NCI-H1417 treated with DMSO at 0.1 percent for 48 hours (cell line): ENCODE measurements around the gene ANO9.
"Not testable (repeated sequence)": the region's sequence is repeated elsewhere in the genome, so short reads cannot be mapped to it uniquely, and the experiment has no call there.

Experiments used
- DNase-seq: peaks from one replicate; lab custom pipeline; 2025; lab: John Stamatoyannopoulos, UW

ANO9 gene

DNA sequence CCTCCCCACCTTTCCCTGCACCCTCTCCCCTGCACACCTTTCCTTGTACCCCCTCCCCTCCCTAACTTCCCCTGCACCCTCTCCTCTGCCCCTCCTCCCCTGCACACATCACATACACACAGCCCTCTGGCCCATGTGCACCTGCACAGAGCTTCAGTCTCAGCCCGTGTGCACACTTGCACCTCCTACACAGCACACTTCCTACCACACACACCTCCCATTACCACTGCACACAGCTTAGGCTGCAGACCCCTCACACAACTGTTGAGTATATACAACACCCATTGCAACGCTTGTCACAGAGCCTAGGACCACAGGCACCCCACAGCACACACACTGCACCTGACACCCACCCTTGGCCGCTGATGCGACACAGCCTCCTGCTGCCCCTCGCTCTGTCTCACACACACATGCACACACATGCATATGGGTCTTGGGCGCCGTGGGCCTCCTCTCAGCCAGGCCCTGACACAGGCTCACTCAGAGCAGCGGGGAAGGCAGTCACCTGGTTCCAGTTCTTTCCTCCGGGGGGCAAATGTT lies 27.4 kb downstream of the ANO9 start:
- no peak for DNase-seq

DNA sequence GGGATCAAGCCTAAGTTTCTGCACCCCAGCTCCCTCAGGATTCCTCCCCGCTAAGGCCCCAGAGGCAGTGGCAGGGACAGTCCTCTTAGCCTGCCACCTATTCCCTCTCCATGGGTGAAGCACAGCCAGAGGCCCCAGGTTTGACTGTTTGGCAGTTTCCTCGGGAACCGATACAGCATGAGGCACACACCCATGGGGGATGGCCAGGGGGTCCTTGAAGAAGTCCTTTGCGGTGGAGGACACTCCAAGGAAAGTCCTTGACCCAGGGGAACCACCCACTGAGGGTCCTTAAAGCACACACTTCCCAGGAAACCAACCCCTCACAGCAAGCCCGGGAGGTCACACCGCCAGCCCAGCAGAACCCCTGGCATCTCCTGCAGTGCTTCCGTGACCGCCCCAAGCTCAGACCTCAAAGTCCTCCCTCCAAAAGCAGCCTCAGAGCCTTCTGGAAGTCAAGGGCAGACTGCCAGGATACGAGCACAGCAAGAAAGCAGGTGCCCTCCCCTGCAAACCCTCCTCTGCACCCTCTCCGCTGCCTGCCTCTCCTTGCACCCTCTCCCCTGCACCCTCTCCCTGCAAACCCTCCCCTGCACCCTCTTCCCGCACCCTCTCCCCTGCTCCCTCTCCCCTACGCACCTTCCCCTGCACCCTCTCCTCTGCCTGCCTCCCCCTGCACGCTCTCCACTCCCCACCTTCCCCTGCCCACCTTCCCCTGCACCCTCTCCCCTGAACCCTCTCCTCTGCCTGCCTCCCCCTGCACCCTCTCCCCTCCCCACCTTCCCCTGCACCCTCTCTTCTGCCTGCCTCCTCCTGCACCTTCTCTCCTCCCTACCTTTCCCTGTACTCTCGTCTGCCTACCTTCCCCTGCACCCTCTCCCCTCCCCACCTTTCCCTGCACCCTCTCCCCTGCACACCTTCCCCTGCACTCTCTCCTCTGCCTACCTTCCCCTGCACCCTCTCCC lies 28.4 kb downstream of the ANO9 start:
- DNase-seq: no peak

DNA sequence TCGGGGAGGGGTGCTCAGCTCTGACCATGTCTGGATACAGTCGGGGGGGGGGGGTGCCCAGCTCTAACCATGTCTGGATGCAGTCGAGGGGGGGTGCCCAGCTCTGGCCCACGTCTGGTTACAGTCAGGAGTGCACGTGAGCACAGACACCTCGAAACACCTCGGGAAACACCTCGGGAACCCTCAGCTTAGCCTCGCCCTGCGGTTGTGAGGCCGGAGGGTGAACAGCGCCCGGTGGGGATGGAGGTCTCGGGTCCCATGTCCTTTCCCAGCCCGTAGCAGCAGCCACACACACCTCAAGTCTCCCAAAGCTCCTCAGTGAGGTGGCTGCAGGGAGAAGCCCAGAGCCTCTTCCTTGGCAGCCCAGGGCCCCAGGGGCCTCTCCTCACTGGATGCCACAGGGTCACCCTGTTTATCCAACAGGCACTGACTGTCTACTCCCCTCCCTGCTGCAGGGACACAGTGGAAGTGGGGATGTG lies 29.1 kb downstream of the ANO9 start:
- DNase-seq: no peak

DNA sequence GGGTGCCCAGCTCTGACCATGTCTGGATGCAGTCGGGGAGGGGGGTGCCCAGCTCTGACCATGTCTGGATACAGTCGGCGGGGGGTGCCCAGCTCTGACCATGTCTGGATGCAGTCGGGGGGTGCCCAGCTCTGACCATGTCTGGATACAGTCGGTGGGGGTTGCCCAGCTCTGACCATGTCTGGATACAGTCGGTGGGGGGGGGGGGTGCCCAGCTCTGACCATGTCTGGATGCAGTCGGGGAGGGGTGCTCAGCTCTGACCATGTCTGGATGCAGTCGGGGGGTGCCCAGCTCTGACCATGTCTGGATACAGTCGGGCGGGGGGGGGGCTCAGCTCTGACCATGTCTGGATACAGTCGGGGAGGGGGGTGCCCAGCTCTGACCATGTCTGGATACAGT lies 30.3 kb downstream of the ANO9 start:
- DNase-seq: not testable (repeated sequence)

DNA sequence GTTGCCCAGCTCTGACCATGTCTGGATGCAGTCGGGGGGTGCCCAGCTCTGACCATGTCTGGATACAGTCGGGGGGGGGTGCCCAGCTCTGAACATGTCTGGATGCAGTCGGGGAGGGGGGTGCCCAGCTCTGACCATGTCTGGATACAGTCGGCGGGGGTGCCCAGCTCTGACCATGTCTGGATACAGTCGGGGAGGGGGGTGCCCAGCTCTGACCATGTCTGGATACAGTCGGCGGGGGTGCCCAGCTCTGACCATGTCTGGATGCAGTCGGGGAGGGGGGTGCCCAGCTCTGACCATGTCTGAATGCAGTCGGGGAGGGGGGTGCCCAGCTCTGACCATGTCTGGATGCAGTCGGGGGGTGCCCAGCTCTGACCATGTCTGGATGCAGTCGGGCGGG lies 31.1 kb downstream of the ANO9 start:
- DNase-seq: not testable (repeated sequence)

DNA sequence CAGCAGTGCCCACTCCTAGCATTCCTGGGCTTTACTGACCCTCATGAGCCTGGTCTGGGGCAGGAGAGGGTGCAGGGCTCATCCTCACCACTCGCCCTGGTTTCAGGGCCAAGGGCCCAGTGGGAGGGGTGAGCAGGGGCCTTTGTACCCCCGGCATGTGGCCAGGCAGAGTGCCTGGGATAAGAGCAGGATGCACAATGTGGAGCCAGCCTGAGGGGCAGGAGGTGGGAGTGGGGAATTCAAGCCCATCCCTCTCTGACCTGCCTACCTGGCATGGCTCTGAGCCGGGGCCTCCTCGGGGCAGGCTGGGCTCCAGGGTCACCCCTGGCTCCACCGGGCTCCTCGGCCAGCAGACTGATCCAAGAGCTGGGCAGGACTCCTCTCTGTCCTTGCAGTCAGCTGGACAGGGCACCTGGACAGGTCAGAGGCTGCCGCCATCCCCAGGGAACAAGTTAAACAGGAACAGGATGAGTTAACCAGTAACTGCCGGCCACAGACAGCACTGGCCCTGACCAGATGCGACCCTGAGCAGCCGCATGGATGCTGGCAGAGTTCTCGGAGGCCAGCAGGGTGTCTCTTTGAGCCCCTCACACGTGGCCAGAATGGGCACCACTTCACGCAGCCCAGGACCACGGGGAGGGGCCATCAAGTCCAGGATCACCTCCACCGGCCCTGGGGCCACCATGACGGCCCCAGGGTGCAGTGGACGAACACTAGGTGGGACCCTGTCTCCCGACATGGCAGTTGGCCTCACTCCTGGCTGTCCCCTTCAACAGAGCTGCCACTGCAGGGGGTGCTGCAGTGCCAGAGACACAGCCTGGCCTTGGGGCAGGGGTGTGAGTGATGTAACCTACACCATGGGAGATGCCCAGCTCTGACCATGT lies 32.0 kb downstream of the ANO9 start:
- DNase-seq: no peak

DNA sequence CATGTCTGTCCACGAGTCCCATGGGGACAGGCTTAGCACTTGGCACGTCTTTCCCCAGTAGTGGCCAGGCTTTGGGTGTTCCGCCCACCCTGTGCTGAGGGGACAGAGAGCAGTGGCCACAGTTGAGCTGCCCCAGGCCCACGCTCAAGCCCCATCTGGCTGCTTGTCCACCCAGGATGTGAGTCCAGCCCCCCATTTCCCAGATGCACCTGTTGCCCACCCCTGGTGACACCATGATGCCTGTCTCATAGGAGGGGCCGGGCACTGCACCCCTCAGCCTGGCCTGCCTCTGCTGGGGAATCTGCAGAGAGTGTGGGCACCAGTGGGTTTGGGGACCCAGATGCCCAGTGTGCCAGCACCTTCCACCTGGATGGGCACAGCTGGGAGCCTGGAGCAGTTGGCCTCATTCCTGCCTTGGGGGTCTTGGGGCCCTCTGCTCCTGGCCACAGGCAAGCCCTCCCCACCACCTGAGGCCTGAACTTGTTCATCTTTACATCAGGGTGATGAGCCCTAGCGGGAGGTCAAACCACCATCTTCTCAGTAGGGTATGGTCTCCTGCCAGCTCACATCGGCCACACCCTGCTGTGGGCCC lies 32.7 kb downstream of the ANO9 start:
- DNase-seq: no peak

DNA sequence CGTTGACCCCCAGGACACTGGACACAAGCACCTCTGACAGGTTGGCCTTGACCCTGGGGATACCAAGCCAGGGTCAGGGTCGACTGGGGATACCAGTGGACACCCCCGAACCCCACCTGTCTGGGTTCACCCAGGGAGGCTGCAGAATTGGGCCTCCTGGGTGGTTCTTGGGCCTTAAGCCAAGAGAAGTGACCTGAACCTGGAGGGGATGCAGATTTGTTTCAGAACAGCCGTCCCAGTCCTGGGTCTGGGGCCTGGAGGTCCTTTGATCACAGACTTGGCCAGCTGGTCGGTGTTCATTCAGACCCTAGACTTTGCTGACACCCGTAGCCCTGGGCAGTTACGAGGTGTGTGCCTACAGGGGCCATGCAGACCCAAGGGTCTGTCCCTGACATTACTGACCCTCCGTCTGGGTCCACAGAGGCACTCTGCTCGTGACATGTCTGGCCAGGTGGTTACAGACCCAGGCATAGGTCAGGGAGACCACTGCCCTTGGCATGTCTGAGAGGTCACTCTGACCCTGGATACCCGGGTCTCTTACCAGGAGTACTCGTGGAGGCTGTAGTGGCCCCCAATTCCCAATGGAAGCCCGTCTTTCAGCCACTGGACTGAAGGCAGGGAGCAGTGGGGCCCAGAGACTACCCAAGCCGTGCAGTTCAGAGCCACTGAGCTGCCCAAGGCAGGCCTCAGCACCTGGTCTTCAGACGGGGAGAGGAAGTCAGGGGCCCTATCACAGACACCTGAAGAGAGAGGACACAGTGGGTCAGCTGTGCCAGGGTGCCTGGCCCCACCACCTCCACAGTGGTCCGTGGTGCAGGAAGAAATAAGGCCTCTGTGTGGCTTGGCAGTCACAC lies 33.4 kb downstream of the ANO9 start:
- DNase-seq: no peak

DNA sequence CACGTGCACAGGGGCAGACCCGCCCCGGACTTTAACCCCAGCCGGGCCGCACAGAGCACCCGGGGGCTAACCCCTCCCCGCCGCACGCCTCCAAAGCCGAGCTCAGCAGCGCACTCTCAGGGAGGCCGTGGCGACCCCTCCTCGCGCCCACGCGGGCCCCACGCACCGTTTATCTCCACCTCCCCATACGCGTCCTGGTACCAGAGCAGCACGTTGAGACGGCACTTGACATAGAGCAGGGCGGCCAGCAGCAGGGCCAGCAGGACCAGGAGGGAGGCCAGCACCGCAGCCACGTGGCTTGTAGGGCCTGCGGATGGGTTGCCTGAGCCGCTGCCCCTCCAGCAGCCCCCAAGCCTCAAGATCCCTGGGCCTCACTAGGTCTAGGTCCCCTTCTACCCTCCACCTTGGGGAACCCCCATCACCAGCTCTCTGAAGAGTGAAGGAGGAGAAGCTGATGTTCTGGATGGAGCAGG lies 34.1 kb downstream of the ANO9 start:
- DNase-seq: no peak

DNA sequence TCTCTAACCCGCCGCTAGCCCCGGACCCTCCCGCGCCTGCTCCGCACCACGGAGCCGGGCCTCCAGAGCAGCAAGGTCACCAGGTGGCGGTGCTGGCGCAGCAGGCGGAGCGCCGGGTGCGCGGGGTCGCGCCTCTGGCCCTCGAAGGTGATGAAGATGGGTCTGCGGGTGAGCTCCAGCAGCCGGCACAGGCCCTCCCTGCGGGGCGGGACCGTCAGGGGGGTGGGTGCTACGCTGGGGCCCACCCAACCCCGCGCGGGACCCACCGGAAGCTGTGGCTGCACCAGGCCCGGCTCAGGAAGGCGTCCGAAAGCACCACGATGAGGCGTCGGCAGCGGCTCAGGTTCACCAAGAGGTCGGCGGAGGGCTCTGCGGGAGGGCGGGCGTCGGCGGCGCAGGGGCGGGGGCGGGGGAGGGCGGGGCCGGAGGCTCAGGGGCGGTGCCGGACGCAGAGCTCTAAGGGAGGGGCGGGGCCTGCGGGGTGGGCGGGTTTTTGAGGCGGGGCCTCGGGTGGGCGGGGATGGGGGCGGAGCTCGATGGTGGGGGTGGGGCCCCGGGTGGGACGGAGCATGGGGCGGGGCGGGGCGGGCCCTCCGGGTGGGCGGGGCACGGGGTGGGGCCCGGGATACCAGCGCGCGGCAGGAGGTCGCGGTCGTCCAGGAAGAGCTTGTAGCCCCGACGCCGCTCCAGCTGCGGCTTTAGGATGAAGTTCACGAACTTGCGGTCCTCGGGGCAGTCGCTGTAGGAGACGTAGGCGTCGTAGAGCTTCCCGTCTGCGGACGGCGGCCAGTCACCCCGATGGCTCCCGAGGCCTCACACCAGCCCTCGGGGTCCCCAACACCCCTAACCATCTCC lies 34.8 kb downstream of the ANO9 start:
- DNase-seq: no peak

DNA sequence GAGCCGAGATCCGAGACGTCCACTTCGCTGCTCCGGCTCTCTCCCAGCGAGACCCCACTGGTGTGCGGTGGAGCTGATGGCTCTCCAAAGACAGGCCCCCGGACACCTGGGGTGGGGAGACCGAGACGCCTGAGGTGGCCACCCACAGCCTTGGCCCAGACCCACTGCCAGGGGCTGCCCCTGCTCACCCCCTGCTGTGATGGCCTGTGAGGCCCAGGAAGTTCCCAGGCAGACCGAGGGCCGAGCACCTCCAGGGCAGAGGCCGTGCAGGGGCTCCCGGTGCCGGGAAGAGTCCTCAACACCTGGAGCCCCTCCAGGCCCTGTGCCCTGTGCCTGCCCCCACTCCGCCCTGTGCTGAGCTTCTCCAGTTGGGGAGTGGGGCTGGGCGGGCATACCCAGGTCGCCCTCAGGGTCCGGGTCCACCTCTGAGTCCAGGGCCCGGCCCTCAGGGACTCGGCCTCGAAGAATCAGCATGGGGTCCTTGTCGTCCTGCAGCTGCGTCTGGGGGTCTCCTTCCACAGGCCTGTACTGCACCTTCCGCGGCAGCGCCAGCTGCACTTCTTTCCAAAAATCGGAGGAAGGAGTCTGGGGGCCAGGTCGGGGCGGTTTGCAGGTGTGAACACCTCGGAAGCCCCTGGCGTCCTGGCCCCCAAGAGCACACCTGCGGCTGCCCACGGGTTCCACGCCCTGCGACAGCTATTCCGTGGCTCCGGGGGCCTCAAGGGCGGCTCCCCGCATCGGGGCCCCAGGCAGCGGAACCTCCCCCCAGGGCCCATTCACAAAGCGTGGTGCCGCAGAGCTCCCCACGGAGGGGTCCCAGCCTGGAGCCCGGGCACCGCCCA lies 35.6 kb downstream of the ANO9 start:
- no peak for DNase-seq

DNA sequence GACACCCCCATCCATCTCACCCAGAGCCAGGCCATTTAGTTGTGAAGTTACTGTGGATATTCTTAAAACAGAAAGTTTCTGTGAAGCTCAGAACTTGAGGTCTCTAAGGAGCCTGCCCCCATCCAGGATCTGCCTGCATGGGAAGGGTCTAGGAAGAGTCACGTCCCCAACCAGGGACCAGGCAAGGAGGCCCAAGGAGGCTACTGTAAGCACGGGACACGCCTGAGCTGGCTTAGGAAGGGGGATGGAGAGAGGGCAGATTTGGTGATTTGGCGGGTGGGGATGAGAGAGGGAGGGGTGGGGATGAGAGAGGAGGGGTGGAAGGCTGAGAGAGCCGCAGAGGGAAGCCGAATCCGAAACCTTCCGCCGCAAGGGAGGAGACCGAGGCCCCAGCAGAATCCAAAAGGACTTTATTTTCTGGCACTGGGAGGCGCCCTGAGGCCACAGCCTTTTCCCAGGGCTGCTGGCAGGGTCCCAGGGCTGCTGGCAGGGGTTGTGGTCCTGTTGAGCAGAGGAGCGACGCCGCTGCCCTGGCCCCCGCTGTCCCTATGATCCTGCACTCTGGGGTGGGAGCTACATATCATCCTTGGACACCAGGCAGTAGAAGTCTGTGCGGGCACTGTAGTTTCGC lies 36.4 kb downstream of the ANO9 start:
- no peak for DNase-seq

DNA sequence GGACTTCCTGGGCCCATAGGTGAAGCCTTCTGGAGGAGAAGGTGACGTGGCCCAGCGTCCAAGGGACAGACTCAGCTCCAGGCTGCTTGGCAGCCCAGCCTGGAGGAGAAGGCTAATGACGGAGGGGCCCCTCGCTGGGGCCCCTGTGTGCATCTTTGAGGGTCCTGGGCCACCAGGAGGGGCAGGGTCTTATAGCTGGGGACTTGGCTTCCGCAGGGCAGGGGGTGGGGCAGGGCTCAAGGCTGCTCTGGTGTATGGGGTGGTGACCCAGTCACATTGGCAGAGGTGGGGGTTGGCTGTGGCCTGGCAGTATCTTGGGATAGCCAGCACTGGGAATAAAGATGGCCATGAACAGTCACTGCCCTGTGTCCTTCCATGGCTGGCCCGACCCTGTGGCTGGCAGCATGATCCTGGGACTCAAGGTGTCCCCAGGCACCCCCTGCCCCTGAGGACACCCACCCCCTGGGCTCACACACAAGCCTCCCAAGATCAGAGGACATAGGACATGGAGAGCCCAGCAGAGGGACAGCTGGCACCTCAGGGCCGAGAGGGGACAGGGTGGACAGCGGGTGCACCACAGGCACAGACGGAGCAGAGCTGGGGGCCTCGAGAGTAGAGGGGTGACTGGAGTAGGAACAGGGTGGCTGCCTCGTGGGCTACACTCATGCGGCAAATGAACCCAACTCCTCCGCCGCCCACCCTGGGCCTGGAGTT lies 37.1 kb downstream of the ANO9 start:
- no peak for DNase-seq

DNA sequence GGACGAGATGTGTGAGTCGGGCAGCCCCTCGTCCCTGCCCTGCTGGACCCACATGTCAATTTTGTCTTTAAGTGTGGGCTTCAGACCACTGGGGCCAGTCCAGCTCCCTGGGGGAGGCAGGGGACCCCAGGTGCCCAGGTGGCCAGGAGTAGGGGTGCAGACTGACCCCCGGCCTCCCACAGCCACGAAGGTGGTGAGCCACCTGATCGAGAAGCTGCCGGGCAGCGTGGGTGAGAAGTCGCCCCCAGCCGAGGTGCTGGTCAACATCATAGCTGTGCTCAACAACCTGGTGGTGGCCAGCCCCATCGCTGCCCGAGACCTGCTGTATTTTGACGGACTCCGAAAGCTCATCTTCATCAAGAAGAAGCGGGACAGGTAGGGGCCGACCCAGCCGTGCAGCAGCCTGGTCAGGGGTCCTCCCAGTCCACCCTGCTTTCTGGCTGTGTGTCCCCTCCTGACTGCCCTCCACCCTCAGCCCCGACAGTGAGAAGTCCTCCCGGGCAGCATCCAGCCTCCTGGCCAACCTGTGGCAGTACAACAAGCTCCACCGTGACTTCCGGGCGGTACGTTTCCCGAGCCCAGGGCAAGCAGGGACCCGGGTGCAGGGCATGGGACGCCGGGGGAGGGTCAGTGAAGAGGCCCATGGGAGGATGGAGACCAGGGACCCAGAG lies 37.9 kb downstream of the ANO9 start:
- DNase-seq: no peak

DNA sequence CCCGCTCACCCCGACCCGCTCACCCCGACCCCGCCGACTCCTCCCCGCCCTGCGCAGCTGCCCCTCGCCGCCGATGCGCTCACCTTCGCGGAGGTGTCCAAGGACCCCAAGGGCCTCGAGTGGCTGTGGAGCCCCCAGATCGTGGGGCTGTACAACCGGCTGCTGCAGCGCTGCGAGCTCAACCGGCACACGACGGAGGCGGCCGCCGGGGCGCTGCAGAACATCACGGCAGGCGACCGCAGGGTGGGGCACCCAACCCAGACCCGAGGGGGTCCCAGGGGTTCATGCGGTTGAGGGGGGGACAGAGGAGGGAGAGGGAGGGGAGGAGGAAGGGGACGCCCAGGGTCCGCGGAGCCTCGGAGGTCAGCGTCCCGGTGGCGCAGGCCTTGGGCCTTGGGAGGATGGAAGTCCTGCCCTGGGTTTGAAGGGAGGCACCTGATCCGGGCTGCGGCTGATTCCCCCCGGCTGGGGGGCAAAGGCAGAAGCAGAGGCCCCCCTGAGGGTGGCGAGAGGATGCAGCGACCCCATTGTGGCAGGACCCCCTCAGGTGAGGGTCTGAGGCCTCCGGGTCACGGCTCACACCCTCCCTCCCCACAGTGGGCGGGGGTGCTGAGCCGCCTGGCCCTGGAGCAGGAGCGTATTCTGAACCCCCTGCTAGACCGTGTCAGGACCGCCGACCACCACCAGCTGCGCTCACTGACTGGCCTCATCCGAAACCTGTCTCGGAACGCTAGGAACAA lies 38.6 kb downstream of the ANO9 start:
- no peak for DNase-seq

DNA sequence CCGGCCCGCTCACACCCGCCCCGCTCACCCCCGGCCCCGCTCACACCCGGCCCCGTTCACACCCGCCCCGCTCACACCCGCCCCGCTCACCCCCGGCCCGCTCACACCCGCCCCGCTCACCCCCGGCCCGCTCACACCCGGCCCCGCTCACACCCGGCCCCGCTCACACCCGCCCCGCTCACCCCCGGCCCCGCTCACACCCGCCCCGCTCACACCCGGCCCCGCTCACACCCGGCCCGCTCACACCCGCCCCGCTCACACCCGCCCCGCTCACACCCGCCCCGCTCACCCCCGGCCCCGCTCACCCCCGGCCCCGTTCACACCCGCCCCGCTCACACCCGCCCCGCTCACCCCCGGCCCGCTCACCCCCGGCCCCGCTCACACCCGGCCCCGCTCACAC lies 40.6 kb downstream of the ANO9 start:
- DNase-seq: not testable (repeated sequence)

DNA sequence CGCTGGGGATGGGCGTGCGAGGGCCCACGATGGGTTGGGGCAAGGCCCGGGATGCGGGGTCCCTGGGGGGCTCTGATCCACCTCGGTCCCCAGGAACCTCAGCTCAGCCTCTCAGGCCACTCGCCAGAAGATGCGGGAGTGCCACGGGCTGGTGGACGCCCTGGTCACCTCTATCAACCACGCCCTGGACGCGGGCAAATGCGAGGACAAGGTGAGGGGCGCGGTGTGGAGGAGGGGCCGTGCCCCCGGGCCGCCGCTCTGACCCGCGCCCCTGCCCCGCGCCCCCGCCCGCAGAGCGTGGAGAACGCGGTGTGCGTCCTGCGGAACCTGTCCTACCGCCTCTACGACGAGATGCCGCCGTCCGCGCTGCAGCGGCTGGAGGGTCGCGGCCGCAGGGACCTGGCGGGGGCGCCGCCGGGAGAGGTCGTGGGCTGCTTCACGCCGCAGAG lies 41.5 kb downstream of the ANO9 start:
- DNase-seq: no peak
